DMS 273 (cell line): ENCODE measurements around the gene RSPH3.

Experiments used
- DNase-seq: peaks from one replicate; lab custom pipeline; 2025; ENCODE audit not compliant: unreplicated experiment; lab: John Stamatoyannopoulos, UW

RSPH3 gene

GRCh38 chr6:158999666-159000403 lies at the start of gene RSPH3:
Gene RSPH3 (minus strand): TSS chr6:159000202. CDS start chr6:158999550, 652 bp downstream.
- peak; percentile 99 for DNase-seq

- DNase-seq, result peak; percentile 19
Measured at GRCh38 chr6:159047891-159048685, 48.1 kb upstream of the RSPH3 start.

- DNase-seq, result peak; percentile 17
Measured at GRCh38 chr6:159045801-159046200, 45.8 kb upstream of the RSPH3 start.

GRCh38 chr6:159044899-159045727 lies 45.1 kb upstream of the RSPH3 start, which contains the start of gene TAGAP:
Gene TAGAP (minus strand): TSS chr6:159044991. CDS start chr6:159044146, 845 bp downstream.
- DNase-seq, result peak; percentile 16

- no peak for DNase-seq
Measured at GRCh38 chr6:159043947-159044346, 43.9 kb upstream of the RSPH3 start.

- DNase-seq, result no peak
Measured at GRCh38 chr6:159043251-159043650, 43.2 kb upstream of the RSPH3 start.

- DNase-seq, result no peak
Measured at GRCh38 chr6:159042826-159043181, 42.8 kb upstream of the RSPH3 start.

- DNase-seq, result peak; percentile 89
Measured at GRCh38 chr6:159042003-159042825, 42.2 kb upstream of the RSPH3 start.

GRCh38 chr6:159041181-159041580 lies 41.2 kb upstream of the RSPH3 start:
- no peak for DNase-seq

GRCh38 chr6:159039885-159040258 lies 39.9 kb upstream of the RSPH3 start:
- no peak for DNase-seq

- DNase-seq, result peak; percentile 47
Measured at GRCh38 chr6:159038914-159039884, 39.2 kb upstream of the RSPH3 start.

GRCh38 chr6:159038318-159038717 lies 38.3 kb upstream of the RSPH3 start:
- DNase-seq, result peak; percentile 52

- DNase-seq, result peak; percentile 27
Measured at GRCh38 chr6:159037756-159038290, 37.8 kb upstream of the RSPH3 start.

- DNase-seq, result no peak
Measured at GRCh38 chr6:159036673-159037072, 36.7 kb upstream of the RSPH3 start.

- no peak for DNase-seq
Measured at GRCh38 chr6:159035891-159036290, 35.9 kb upstream of the RSPH3 start.

- no peak for DNase-seq
Measured at GRCh38 chr6:159033160-159034049, 33.4 kb upstream of the RSPH3 start.

- no peak for DNase-seq
Measured at GRCh38 chr6:159031846-159032245, 31.8 kb upstream of the RSPH3 start.

GRCh38 chr6:159030168-159030567 lies 30.2 kb upstream of the RSPH3 start:
- DNase-seq, result no peak
